Measurements from ENCODE around the gene KREMEN1. TPM values are rescaled to one million over a fixed set of nuclear protein-coding genes. Genes with fewer than 3 reads are reported as not detected.

The KREMEN1 gene
- total RNA-seq = 12.6 and 15.4 TPM in 2 replicates

DNA sequence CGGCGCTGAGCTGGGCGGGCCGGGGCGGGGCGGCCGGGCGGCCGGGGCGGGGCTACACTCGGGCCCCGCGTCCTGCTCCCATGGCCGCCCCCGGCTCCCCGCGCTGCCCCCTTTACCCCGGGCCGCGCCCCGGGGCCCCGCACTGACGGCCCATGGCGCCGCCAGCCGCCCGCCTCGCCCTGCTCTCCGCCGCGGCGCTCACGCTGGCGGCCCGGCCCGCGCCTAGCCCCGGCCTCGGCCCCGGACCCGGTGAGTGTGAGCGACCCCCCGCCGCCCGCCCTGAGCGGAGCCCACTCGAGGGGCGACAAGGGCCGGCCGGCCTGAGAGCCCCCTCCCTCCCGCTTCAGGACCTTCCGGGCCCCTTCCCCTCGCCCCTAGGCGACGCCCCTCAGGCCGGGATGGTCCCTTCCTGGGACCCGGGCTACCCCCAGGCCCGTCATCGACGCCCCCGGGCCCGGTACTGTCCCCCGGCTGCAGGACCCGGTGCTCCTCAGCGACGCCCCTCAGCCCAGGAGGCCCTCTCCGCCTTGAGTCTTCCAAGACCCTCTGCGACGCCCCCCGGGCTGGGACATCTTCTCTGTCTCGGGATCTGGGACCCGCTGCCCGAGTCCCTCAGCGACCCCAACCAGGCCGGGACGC, at the start of gene KREMEN1:
TSS of gene KREMEN1 (plus strand) at position 57 of the 639 bp plus-strand sequence. CDS start at position 153, 96 bp downstream.

DNA sequence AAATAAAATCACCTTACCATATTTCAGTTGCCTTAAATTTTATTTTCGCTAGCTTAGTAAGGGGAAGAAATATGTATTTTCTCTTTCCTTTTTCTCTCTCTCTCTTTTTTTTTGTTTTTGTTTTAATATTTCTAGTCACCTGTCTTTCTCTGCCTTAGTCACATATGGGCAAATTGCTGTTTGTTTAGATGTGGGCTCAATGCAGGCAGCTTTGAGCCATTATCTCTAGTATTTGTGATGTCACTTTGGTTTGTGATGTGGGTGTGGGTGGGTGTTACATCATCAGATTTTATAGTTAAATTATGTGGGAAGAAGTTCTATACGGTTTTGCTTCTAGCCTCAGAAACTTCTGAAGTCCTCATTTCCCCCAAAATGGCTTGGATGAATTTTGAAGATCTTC, 11.1 kb upstream of the KREMEN1 start, which contains the start of gene C22orf31:
TSS of gene C22orf31 (minus strand) at position 59 of the 400 bp plus-strand sequence. CDS start at position 20, 39 bp downstream.

DNA sequence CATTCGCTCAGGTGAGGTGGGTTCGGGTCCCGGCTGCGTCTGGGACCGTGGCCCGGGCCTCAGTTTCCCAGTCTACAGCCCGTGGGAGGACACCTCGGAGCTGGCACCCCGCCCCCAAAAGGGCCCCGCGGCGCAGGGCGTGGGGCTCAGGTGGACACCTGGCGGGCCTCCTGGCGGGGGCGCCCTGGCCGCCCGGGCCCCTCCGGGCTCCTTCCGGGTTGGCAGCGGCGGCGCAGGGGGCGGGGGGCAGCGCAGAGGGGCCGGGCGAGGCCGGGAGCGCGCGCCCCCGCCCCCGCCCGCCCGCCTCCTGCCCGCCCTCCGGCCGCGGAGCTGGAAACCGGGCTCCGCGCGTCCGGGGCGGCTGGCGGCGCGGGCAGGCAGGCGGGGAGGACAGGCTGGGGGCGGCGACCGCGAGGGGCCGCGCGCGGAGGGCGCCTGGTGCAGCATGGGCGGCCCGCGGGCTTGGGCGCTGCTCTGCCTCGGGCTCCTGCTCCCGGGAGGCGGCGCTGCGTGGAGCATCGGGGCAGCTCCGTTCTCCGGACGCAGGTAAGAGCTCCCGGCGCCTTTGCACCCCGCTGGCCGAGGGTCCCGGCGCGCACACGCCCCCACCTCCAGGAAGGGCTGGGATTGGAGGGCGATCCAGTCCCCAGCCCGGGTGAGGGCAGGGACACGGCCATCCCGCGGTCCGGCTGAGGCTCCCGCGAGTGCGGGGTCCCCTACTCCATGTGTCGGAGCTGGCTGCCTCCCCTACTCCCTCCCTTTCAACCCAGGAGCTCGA, 132.9 kb downstream of the KREMEN1 start, which contains the start of gene EMID1:
TSS of gene EMID1 (plus strand) at position 303 of the 778 bp plus-strand sequence. CDS start at position 446, 143 bp downstream.

Other genes with a start within 250 kb of the KREMEN1 start
- gene ZNRF3, start 189.5 kb upstream of the KREMEN1 start, total RNA-seq = 2.3 and 2.8 TPM in 2 replicates
- gene C22orf31, start 11.2 kb upstream of the KREMEN1 start, total RNA-seq = 0.14 TPM in 1 of 2 replicates, not detected in the other
- gene EMID1, start 132.9 kb downstream of the KREMEN1 start, total RNA-seq = 0.37 and 1.00 TPM in 2 replicates
- 15.3 and 18.5 TPM in 2 replicates for gene RHBDD3, start 194.9 kb downstream of the KREMEN1 start, total RNA-seq
- 133 and 135 TPM in 2 replicates for gene EWSR1, start 195.2 kb downstream of the KREMEN1 start, total RNA-seq
- gene GAS2L1, start 233.6 kb downstream of the KREMEN1 start, total RNA-seq = 4.0 and 6.3 TPM in 2 replicates
- gene RASL10A, start 242.7 kb downstream of the KREMEN1 start, total RNA-seq = under 0.01 TPM in 1 of 2 replicates, not detected in the other

All from smooth muscle cell of bladder (primary cell).